ENCODE results near the gene PDE6G. TPM values are rescaled to one million over a fixed set of nuclear protein-coding genes. Genes with fewer than 3 reads are reported as not detected.

The PDE6G gene
- total and polyA plus RNA-seq, 2 of the 8 experiments (the other 6 are each of a cell fraction or from before 2014, with no cell fraction given) = 5.8 to 12.9 TPM

DNA sequence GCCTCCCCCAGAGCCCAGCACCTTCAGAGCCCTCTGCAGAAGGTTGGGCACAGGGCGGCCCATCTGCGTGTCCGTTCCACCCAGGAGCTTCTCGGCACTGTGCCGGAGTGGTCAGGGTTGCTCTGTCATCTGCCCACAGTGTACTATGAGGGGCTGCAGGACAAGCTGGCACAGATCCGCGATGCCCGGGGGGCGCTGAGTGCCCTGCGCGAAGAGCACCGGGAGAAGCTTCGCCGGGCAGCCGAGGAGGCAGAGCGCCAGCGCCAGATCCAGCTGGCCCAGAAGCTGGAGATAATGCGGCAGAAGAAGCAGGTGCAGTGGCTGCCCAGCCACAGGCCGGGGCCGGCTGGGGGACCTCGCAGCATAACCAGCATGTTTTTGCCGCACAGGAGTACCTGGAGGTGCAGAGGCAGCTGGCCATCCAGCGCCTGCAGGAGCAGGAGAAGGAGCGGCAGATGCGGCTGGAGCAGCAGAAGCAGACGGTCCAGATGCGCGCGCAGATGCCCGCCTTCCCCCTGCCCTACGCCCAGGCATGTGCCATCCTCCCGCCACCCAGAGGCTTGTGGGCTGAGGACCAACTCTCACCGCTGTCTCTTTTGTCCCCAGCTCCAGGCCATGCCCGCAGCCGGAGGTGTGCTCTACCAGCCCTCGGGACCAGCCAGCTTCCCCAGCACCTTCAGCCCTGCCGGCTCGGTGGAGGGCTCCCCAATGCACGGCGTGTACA is 40.0 kb upstream of the PDE6G start (continued):
- TF ChIP-seq POLR2AphosphoS5 (IDR thresholded peaks at IDR 0.05; ENCODE audit: low read depth, low read length) = no peak
- no peak for TF ChIP-seq SP4 (IDR thresholded peaks at IDR 0.05; ENCODE audit: low read length)

All from H1 (cell line).